Hepatocyte (in vitro differentiated cells): ENCODE measurements around the gene NKAIN1. TPM values are rescaled to one million over a fixed set of nuclear protein-coding genes. Genes with fewer than 3 reads are reported as not detected.

Experiments
- DNase-seq: peaks from one replicate; pipeline ENCODE4 v3.0.0-alpha.2; 2016; ENCODE audit warnings: low spot score
- H2AFZ ChIP-seq: fragments of 200-600 bp; sonication (generic); 2 replicates; pipeline ENCODE4 v1.6.0; 2016; ENCODE audit warnings: antibody characterized with exemption, mild to moderate bottlenecking
- H3K27ac ChIP-seq: fragments of 200-600 bp; sonication (generic); 2 replicates; pipeline ENCODE4 v1.5.1; 2016; ENCODE audit warnings: mild to moderate bottlenecking
- H3K27me3 ChIP-seq: fragments of 200-600 bp; sonication (generic); 2 replicates; pipeline ENCODE4 v1.6.1; 2016
- H3K36me3 ChIP-seq: fragments of 200-600 bp; sonication (generic); replicated peaks from 2 replicates; pipeline ENCODE4 v1.5.1; 2016; ENCODE audit warnings: low read depth; ENCODE audit not compliant: insufficient read depth
- H3K4me1 ChIP-seq: fragments of 200-600 bp; sonication (generic); 2 replicates; pipeline ENCODE4 v1.5.1; 2016; ENCODE audit warnings: mild to moderate bottlenecking, moderate library complexity; ENCODE audit not compliant: insufficient read depth
- H3K4me2 ChIP-seq: fragments of 200-600 bp; sonication (generic); 2 replicates; pipeline ENCODE4 v1.6.0; 2016
- H3K4me3 ChIP-seq: fragments of 200-600 bp; sonication (generic); 2 replicates; pipeline ENCODE4 v1.5.1; 2016; ENCODE audit warnings: mild to moderate bottlenecking
- H3K79me2 ChIP-seq: fragments of 200-600 bp; sonication (generic); 2 replicates; pipeline ENCODE4 v1.6.0; 2017; ENCODE audit warnings: mild to moderate bottlenecking
- H3K9me2 ChIP-seq: fragments of 200-600 bp; sonication (generic); replicated peaks from 2 replicates; pipeline ENCODE4 v1.6.0; 2017; ENCODE audit warnings: mild to moderate bottlenecking; ENCODE audit not compliant: insufficient read depth
- H3K9me3 ChIP-seq: fragments of 200-600 bp; sonication (generic); 2 replicates; pipeline ENCODE4 v1.5.1; 2016; ENCODE audit warnings: low read depth, mild to moderate bottlenecking
- H4K20me1 ChIP-seq: fragments of 200-600 bp; sonication (generic); 2 replicates; pipeline ENCODE4 v1.6.0; 2016; ENCODE audit warnings: mild to moderate bottlenecking; ENCODE audit not compliant: insufficient read depth, poor library complexity, severe bottlenecking
- CTCF ChIP-seq: fragments of 200-600 bp; sonication (generic); IDR thresholded peaks from 2 replicates; pipeline ENCODE4 v1.5.1; 2016; ENCODE audit warnings: antibody characterized with exemption, mild to moderate bottlenecking; ENCODE audit not compliant: poor library complexity
- EZH2 ChIP-seq: fragments of 200-600 bp; sonication (generic); IDR thresholded peaks from 2 replicates; pipeline ENCODE4 v1.6.1; 2016; ENCODE audit warnings: antibody characterized with exemption, mild to moderate bottlenecking, borderline replicate concordance
- EZH2phosphoT487 ChIP-seq: fragments of 200-600 bp; sonication (generic); IDR thresholded peaks from one replicate; pipeline ENCODE4 v1.6.1; 2018; ENCODE audit warnings: antibody characterized with exemption, mild to moderate bottlenecking, low read depth, moderate library complexity; ENCODE audit not compliant: unreplicated experiment, severe bottlenecking
- WGBS: methylation state at CpG from one replicate; pipeline ENCODE4 v1.1.6; 2016; ENCODE audit warnings: low lambda C conversion rate; ENCODE audit errors: missing lambda C conversion rate; 5-methylcytosine and 5-hydroxymethylcytosine counted together
- polyA plus RNA-seq: library from polyadenylated mRNA; unstranded; fragments of >200 nt; fragmentation: Nextera tagmentation; extraction: Ambion mirVana; gene quantifications from 2 replicates; pipeline ENCODE4 v1.2.1, GENCODE V29; 2016
- total RNA-seq: library from RNA; depleted of rRNA; stranded (reverse); fragments of >200 nt; gene quantifications from 2 replicates; pipeline ENCODE4 v1.2.3, GENCODE V29; 2014

Gene NKAIN1
- total and polyA plus RNA-seq, 2 experiments from 2014 or later, result 1.8 to 2.2 TPM

DNA sequence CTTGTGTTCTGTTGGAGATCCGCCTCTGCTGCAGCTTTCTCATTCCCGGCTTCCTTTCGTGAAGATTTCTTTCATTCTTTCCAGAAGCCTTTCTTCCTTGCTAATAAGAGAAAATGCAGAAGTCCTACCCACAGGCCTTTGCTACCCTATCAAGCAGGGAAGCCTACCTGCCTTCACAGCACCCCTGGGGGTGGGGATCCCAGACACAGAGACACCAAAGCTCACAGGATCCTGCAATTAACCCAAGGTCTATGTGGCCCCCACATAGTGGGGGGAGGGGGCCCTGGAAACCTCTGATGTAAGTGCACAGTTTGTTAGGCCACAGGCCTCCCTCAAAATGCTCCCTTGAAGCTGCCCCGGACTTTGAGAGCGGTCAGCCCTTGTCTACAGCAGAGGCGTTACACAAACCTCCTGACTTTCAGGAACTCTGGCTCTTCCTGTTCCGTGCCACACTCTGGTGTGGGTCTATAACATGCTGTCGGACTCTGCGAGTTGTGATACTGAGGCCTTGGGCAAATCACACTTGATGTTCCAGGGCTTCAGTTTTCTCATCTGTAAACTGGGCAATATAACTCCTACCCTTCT is 31.2 kb downstream of the NKAIN1 start:
- Histone ChIP-seq H3K27me3 (no peaks in the 10 kb centered on the region), H3K79me2 (no peaks in the 10 kb centered on the region), H3K36me3 (no peaks in the 10 kb centered on the region), H2AFZ (no peak overlapping the region), H3K27ac (no peak overlapping the region), H3K9me3 (no peaks in the 10 kb centered on the region), H3K9me2 (no peaks in the 10 kb centered on the region), H3K4me1 (no peaks in the 10 kb centered on the region), H3K4me3 (no peak overlapping the region), H3K4me2 (no peak overlapping the region), H4K20me1 (no peaks in the 10 kb centered on the region)
- TF ChIP-seq EZH2phosphoT487, result no peak
- TF ChIP-seq EZH2, result no peak
- no peak for TF ChIP-seq CTCF
- WGBS, result 91% methylated on average over 9 of the region's 9 CpGs
- DNase-seq, result no peak

DNA sequence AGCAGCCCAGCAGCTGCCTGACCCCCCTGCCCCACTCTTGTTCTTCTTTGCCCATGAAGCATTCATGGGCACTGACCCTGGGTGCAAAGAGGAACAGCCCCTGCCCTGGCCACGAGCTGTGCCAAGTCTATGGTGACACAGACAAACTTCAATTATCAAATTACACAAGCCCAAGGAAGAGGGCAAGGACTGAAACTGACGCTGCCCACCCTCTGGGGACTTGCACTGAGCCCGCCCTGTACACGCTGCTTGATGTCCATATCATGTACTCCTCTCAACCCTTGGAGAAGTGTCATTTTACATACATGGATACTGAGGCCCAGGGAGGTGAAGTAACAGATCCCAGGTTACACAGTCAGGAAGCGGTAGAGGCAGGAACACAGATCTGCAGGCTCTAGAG is 32.1 kb downstream of the NKAIN1 start:
- Histone ChIP-seq H3K79me2 (no peaks in the 10 kb centered on the region), H3K27ac (no peak overlapping the region), H2AFZ (no peak overlapping the region), H3K9me3 (no peaks in the 10 kb centered on the region), H3K4me1 (no peaks in the 10 kb centered on the region), H3K9me2 (no peaks in the 10 kb centered on the region), H3K4me2 (no peak overlapping the region), H3K36me3 (no peaks in the 10 kb centered on the region), H4K20me1 (no peaks in the 10 kb centered on the region), H3K4me3 (no peak overlapping the region), H3K27me3 (no peaks in the 10 kb centered on the region)
- 83% methylated on average over 5 of the region's 5 CpGs for WGBS
- DNase-seq, result no peak
- TF ChIP-seq EZH2phosphoT487 (no peak), CTCF (no peak), EZH2 (no peak)

GRCh38 chr1:31207046-31207445 is 32.6 kb downstream of the NKAIN1 start:
- Histone ChIP-seq H3K27me3 (no peaks in the 10 kb centered on the region), H3K4me1 (no peaks in the 10 kb centered on the region)
- WGBS, result 95% methylated on average over 3 of the region's 3 CpGs

More at GRCh38 chr1:31207046-31207445, 32.6 kb downstream of the NKAIN1 start:
- no peaks in the 10 kb centered on the region for H3K36me3 ChIP-seq
- no peak for TF ChIP-seq CTCF
- no peak for TF ChIP-seq EZH2phosphoT487
- TF ChIP-seq EZH2, result no peak
- no peak overlapping the region for H3K4me3 ChIP-seq
- H3K9me2 ChIP-seq, result no peaks in the 10 kb centered on the region
- no peaks in the 10 kb centered on the region for H4K20me1 ChIP-seq
- H3K27ac ChIP-seq, result no peak overlapping the region
- H3K4me2 ChIP-seq, result no peak overlapping the region
- no peak overlapping the region for H2AFZ ChIP-seq
- H3K9me3 ChIP-seq, result no peaks in the 10 kb centered on the region
- DNase-seq, result no peak
- no peaks in the 10 kb centered on the region for H3K79me2 ChIP-seq
